Gastroesophageal sphincter (tissue), 3 donors: ENCODE measurements around the gene PDGFA.

Experiments used
- CTCF ChIP-seq, 4 experiments: fragments of 200-600 bp in 2 of 4; fragments of 450-650 bp in 2 of 4; sonication (generic) in 1 of 4; IDR thresholded peaks; one replicate each; pipeline ENCODE4 v1.5.1; 2017 to 2019; ENCODE audit warnings: antibody characterized with exemption in 4 of 4, mild to moderate bottlenecking in 2 of 4, moderate library complexity in 2 of 4
- POLR2A ChIP-seq, 2 donors: fragments of 450-650 bp; IDR thresholded peaks; one replicate each; pipeline ENCODE4 v1.6.1; 2017; ENCODE audit warnings: antibody characterized with exemption in 2 of 2, mild to moderate bottlenecking in 2 of 2, moderate library complexity in 1 of 2
- POLR2AphosphoS5 ChIP-seq: sonication (generic); formaldehyde crosslinking; IDR thresholded peaks from one replicate; pipeline ENCODE4 v1.6.1; 2017; ENCODE audit warnings: antibody characterized with exemption

DNA sequence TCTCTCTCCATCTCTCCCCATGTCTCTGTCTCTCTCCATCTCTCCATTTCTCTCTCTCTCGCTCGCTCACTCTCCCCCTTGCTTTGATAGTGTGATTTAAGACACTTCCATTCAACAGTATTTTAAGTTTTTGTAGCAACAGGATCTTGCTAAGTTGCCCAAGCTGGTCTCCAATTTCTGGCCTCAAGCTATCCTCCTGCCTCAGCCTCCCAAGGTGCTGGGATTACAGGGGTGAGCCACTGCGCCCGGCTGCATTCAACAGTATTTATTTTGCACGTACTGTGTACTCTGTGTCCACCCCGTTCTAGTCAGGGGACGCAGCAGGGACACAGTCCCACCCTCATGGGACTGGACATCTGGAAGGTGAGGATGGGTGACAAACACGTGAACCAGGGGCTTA is 14.4 kb upstream of the PDGFA start:
- no peak for TF ChIP-seq CTCF (IDR thresholded peaks at IDR 0.05)
- no peak for TF ChIP-seq POLR2A (IDR thresholded peaks at IDR 0.05)
- no peak for TF ChIP-seq POLR2AphosphoS5
